SJSA1 (cell line): ENCODE results near the gene CDC26. TPM values are rescaled to one million over a fixed set of nuclear protein-coding genes. Genes with fewer than 3 reads are reported as not detected.
A peak's percentile ranks its signal among the peaks of the same experiment; 100 is the strongest.

Experiments used
- DNase-seq, 2 experiments: peaks; one replicate each; pipeline ENCODE4 v3.0.0-alpha.2; 2015 to 2020; ENCODE audit warnings: low spot score in 2 of 2, low read depth in 1 of 2
- H3K27ac ChIP-seq: fragments of 250-450 bp; sonication (Bioruptor Pico); 2 replicates; pipeline ENCODE4 v1.5.1; 2020; ENCODE audit warnings: mild to moderate bottlenecking, moderate library complexity
- H3K27me3 ChIP-seq: fragments of 250-450 bp; sonication (Bioruptor Pico); replicated peaks from 2 replicates; pipeline ENCODE4 v1.5.1; 2020; ENCODE audit warnings: mild to moderate bottlenecking, moderate library complexity
- H3K36me3 ChIP-seq: fragments of 250-450 bp; sonication (Bioruptor Pico); 2 replicates; pipeline ENCODE4 v1.5.1; 2020; ENCODE audit warnings: mild to moderate bottlenecking
- H3K4me1 ChIP-seq: fragments of 250-450 bp; sonication (Bioruptor Pico); replicated peaks from 2 replicates; pipeline ENCODE4 v1.6.1; 2021; ENCODE audit warnings: mild to moderate bottlenecking
- H3K4me3 ChIP-seq: fragments of 250-450 bp; sonication (Bioruptor Pico); 2 replicates; pipeline ENCODE4 v1.5.1; 2020; ENCODE audit warnings: mild to moderate bottlenecking
- H3K9me3 ChIP-seq: fragments of 250-450 bp; sonication (Bioruptor Pico); replicated peaks from 2 replicates; pipeline ENCODE4 v1.5.1; 2020; ENCODE audit warnings: mild to moderate bottlenecking
- total RNA-seq: library from RNA; depleted of rRNA; stranded (reverse); fragments of >200 nt; shearing (Covaris generic); gene quantifications from 2 replicates; pipeline ENCODE4 v1.2.3, GENCODE V29; 2014; rRNA removed

CDC26 gene
- total RNA-seq, 1 experiment from 2014 or later, result 33.2 TPM

- Histone ChIP-seq H3K27me3 (no peaks in the 10 kb centered on the region), H3K9me3 (no peaks in the 10 kb centered on the region), H3K36me3 (peaks cover 18% of the 10 kb centered on the region), H3K27ac (peak within 1 kb of the TSS; percentile 77), H3K4me3 (peak within 1 kb of the TSS; percentile 67), H3K4me1 (peaks cover 28% of the 10 kb centered on the region)
- peak; percentile 94 to 97 for DNase-seq
Observed at GRCh38 chr9:113221003-113221799, 54.2 kb downstream of the CDC26 start, which contains the start of the genes FKBP15 and SLC31A1. Gene FKBP15 (minus strand): TSS chr9:113221277. CDS start chr9:113221243, 34 bp downstream. Gene SLC31A1 (plus strand): TSS chr9:113221544. CDS start chr9:113256149, 34,605 bp downstream.

GRCh38 chr9:113220467-113221002, 54.8 kb downstream of the CDC26 start:
- Histone ChIP-seq H3K9me3 (no peaks in the 10 kb centered on the region), H3K4me1 (peaks cover 28% of the 10 kb centered on the region), H3K27me3 (no peaks in the 10 kb centered on the region), H3K36me3 (peaks cover 18% of the 10 kb centered on the region), H3K4me3 (peak overlapping the region; percentile 67), H3K27ac (peak overlapping the region; percentile 77)
- no peak for DNase-seq

- H3K27me3 ChIP-seq, result no peaks in the 10 kb centered on the region
- H3K4me3 ChIP-seq, result peak overlapping the region; percentile 67
- DNase-seq, result peak; percentile 50 to 59
- H3K4me1 ChIP-seq, result peaks cover 28% of the 10 kb centered on the region
- H3K36me3 ChIP-seq, result peaks cover 21% of the 10 kb centered on the region
- H3K9me3 ChIP-seq, result no peaks in the 10 kb centered on the region
- peak overlapping the region; percentile 77 for H3K27ac ChIP-seq
Observed at GRCh38 chr9:113219969-113220368, 55.4 kb downstream of the CDC26 start.

GRCh38 chr9:113219186-113219936, 56.0 kb downstream of the CDC26 start:
- Histone ChIP-seq H3K4me3 (peak overlapping the region; percentile 67), H3K9me3 (0 out of 2 replicates have a peak, but pooled peaks cover 2% of the 10 kb centered on the region)
- DNase-seq, result peak in 1 of 2 experiments; percentile 3

More at GRCh38 chr9:113219186-113219936, 56.0 kb downstream of the CDC26 start:
- Histone ChIP-seq H3K4me1 (peaks cover 28% of the 10 kb centered on the region), H3K27ac (peak overlapping the region; percentile 77), H3K36me3 (peaks cover 25% of the 10 kb centered on the region), H3K27me3 (no peaks in the 10 kb centered on the region)

Other genes with a start within 250 kb of the CDC26 start
- 0.31 and 1.00 TPM in 2 replicates for gene ZFP37, start 218.8 kb downstream of the CDC26 start, total RNA-seq
- gene SLC31A2, start 124.6 kb downstream of the CDC26 start, total RNA-seq, result 7.9 and 8.5 TPM in 2 replicates
- 12.5 and 22.9 TPM in 2 replicates for gene FKBP15, start 54.3 kb downstream of the CDC26 start, total RNA-seq
- 9.9 and 18.4 TPM in 2 replicates for gene SLC31A1, start 54.0 kb downstream of the CDC26 start, total RNA-seq
- gene PRPF4, start 86 bp upstream of the CDC26 start, total RNA-seq, result 29.9 and 33.0 TPM in 2 replicates
- not detected in 2 replicates for gene RNF183, start 27.8 kb upstream of the CDC26 start, total RNA-seq
- 0.24 and 2.0 TPM in 2 replicates for gene WDR31, start 64.7 kb upstream of the CDC26 start, total RNA-seq
- gene BSPRY, start 74.0 kb upstream of the CDC26 start, total RNA-seq, result not detected in 2 replicates
- 1.5 and 5.8 TPM in 2 replicates for gene HDHD3, start 101.4 kb upstream of the CDC26 start, total RNA-seq
- 8.7 and 11.4 TPM in 2 replicates for gene ALAD, start 125.7 kb upstream of the CDC26 start, total RNA-seq
- 72.3 and 84.7 TPM in 2 replicates for gene POLE3, start 135.1 kb upstream of the CDC26 start, total RNA-seq
- 0.13 and 0.81 TPM in 2 replicates for gene C9orf43, start 135.2 kb upstream of the CDC26 start, total RNA-seq
- 49.0 and 54.8 TPM in 2 replicates for gene RGS3, start 188.2 kb upstream of the CDC26 start, total RNA-seq